Liver (tissue), 9 donors: ENCODE measurements around the gene MTX1. TPM values are rescaled to one million over a fixed set of nuclear protein-coding genes. Genes with fewer than 3 reads are reported as not detected.
"Not testable (repeated sequence)": the region's sequence is repeated elsewhere in the genome, so short reads cannot be mapped to it uniquely, and the experiment has no call there.

Source experiments
- DNase-seq: peaks from one replicate; pipeline ENCODE4 v3.0.0-alpha.2; 2017; ENCODE audit warnings: low spot score
- H3K27ac ChIP-seq, 2 donors: one replicate each; pipeline ENCODE4 v1.7.0; 2013; ENCODE audit warnings: inconsistent platforms in 2 of 2, low read length in 2 of 2, control low read depth in 1 of 2, low read depth in 1 of 2, mild to moderate bottlenecking in 1 of 2
- H3K27me3 ChIP-seq, 4 donors: one replicate each; pipeline versions ENCODE4 v1.6.1 to v1.7.0; 2013; ENCODE audit warnings: low read length in 3 of 4, inconsistent platforms in 1 of 4, mild to moderate bottlenecking in 1 of 4, moderate library complexity in 1 of 4; ENCODE audit not compliant: control insufficient read depth in 4 of 4, insufficient read depth in 4 of 4
- H3K36me3 ChIP-seq, 4 donors: one replicate each; pipeline versions ENCODE4 v1.6.1 to v1.7.0; 2013; ENCODE audit warnings: low read length in 3 of 4, mild to moderate bottlenecking in 3 of 4, low read depth in 1 of 4, moderate library complexity in 1 of 4; ENCODE audit not compliant: control insufficient read depth in 4 of 4, insufficient read depth in 3 of 4
- H3K4me1 ChIP-seq, 4 donors: one replicate each; pipeline versions ENCODE4 v1.6.1 to v1.7.0; 2013; ENCODE audit warnings: low read length in 3 of 4, mild to moderate bottlenecking in 3 of 4, moderate library complexity in 1 of 4; ENCODE audit not compliant: control insufficient read depth in 4 of 4, insufficient read depth in 4 of 4
- H3K4me3 ChIP-seq, 3 donors: one replicate each; pipeline versions ENCODE4 v1.6.1 to v1.7.0; 2013; ENCODE audit warnings: low read length in 3 of 3, control low read depth in 1 of 3, low read depth in 1 of 3, mild to moderate bottlenecking in 1 of 3
- H3K9ac ChIP-seq, 2 donors: one replicate each; pipeline ENCODE4 v1.7.0; 2013; ENCODE audit warnings: low read length in 2 of 2, mild to moderate bottlenecking in 2 of 2, moderate library complexity in 2 of 2, control low read depth in 1 of 2, low read depth in 1 of 2
- H3K9me3 ChIP-seq, 4 donors: one replicate each; pipeline versions ENCODE4 v1.6.1 to v1.7.0; 2013; ENCODE audit warnings: low read length in 3 of 4; ENCODE audit not compliant: control insufficient read depth in 4 of 4
- ATF3 ChIP-seq: IDR thresholded peaks from 2 replicates; pipeline ENCODE4 v1.6.1; 2016; ENCODE audit warnings: antibody characterized with exemption
- CTCF ChIP-seq: fragments of 150-350 bp; IDR thresholded peaks from 2 replicates; pipeline ENCODE4 v1.5.1; 2017; ENCODE audit warnings: improper control_type of control experiment, low read depth, low read length; ENCODE audit not compliant: missing input control
- FOXA2 ChIP-seq: IDR thresholded peaks from 2 replicates; pipeline ENCODE4 v1.6.1; 2016; ENCODE audit warnings: antibody characterized with exemption
- HNF4A ChIP-seq, 2 donors: conservative IDR thresholded peaks; 2 replicates each; pipeline ENCODE4 v1.6.1; 2016; ENCODE audit warnings: antibody characterized with exemption in 2 of 2, mild to moderate bottlenecking in 2 of 2
- HNF4G ChIP-seq: IDR thresholded peaks from 2 replicates; pipeline ENCODE4 v1.6.1; 2016; ENCODE audit warnings: antibody characterized with exemption
- JUND ChIP-seq, 2 donors: IDR thresholded peaks; 2 replicates each; pipeline ENCODE4 v1.6.1; 2016; ENCODE audit warnings: antibody characterized with exemption in 2 of 2
- NR2F2 ChIP-seq: IDR thresholded peaks from 2 replicates; pipeline ENCODE4 v1.6.1; 2016; ENCODE audit warnings: antibody characterized with exemption
- RAD21 ChIP-seq, 2 donors: IDR thresholded peaks; 2 replicates each; pipeline ENCODE4 v1.6.1; 2016; ENCODE audit warnings: antibody characterized with exemption in 2 of 2, mild to moderate bottlenecking in 2 of 2
- SP1 ChIP-seq: IDR thresholded peaks from 2 replicates; pipeline ENCODE4 v1.6.1; 2018; ENCODE audit warnings: antibody characterized with exemption, mild to moderate bottlenecking
- YY1 ChIP-seq: IDR thresholded peaks from 2 replicates; pipeline ENCODE4 v1.6.1; 2016; ENCODE audit warnings: antibody characterized with exemption, mild to moderate bottlenecking
- WGBS: extraction: QIAGEN DNeasy Blood & Tissue Kit; methylation state at CpG from one replicate; pipeline ENCODE4 v1.1.7; 2013; 5-methylcytosine and 5-hydroxymethylcytosine counted together
- polyA plus RNA-seq, 2 donors: library from polyadenylated mRNA; stranded (reverse) in 1 of 2; unstranded in 1 of 2; fragments of 200-250 nt in 1 of 2; fragments of >200 nt in 1 of 2; fragmentation: Nextera tagmentation in 1 of 2; extraction: Ambion mirVana in 1 of 2; gene quantifications; one replicate each; pipeline versions ENCODE4 v1.2.1 to v1.2.3, GENCODE V29; 2013 to 2015
- total RNA-seq, 2 donors: library from RNA; depleted of rRNA; stranded (reverse); fragments of >200 nt; gene quantifications; one replicate each; pipeline ENCODE4 v1.2.3, GENCODE V29; 2014
- donor health status: healthy.
- donor health status: healthy.
- donor health status: healthy.
- donor health status: healthy.
- donor health status: healthy.

The MTX1 gene
- total and polyA plus RNA-seq, 4 donors, result 19.6 to 38.4 (median 28.5) TPM

GRCh38 chr1:155192346-155193274, 15.9 kb upstream of the MTX1 start:
- Histone ChIP-seq H3K4me1 (peaks cover 11 to 22% (median 14%) of the 10 kb centered on the region in 4 donors), H3K27me3 (peaks cover 0 to 4% (median 0%) of the 10 kb centered on the region in 4 donors), H3K9me3 (no peaks in the 10 kb centered on the region), H3K36me3 (peaks cover 0 to 5% (median 0%) of the 10 kb centered on the region in 4 donors), H3K9ac (no peak overlapping the region), H3K4me3 (peak overlapping the region in 2 of 3 donors; percentile 32 to 54), H3K27ac (no peak overlapping the region)
- WGBS, result 37% methylated on average over 20 of the region's 20 CpGs
- TF ChIP-seq JUND (IDR thresholded peaks at IDR 0.05), result no peak
- TF ChIP-seq HNF4G, result no peak
- no peak for TF ChIP-seq CTCF
- TF ChIP-seq NR2F2, result no peak
- no peak for TF ChIP-seq FOXA2
- DNase-seq, result no peak

GRCh38 chr1:155193275-155193990, 15.1 kb upstream of the MTX1 start:
- TF ChIP-seq SP1, result peak; percentile 37
- no peak for TF ChIP-seq HNF4A (conservative IDR thresholded peaks at IDR 0.05)
- no peak for TF ChIP-seq HNF4G
- TF ChIP-seq RAD21 (IDR thresholded peaks at IDR 0.05), result peak in 1 of 2 donors; percentile 79
- TF ChIP-seq ATF3, result no peak
- TF ChIP-seq YY1, result peak; percentile 8
- TF ChIP-seq CTCF, result peak; percentile 87
- 2% methylated on average over 38 of the region's 38 CpGs for WGBS

GRCh38 chr1:155193991-155194240, 14.6 kb upstream of the MTX1 start:
- not testable (repeated sequence) for H3K27me3 ChIP-seq, DNase-seq, H3K36me3 ChIP-seq, H3K9me3 ChIP-seq, H3K9ac ChIP-seq
- Histone ChIP-seq H3K4me1 (peaks cover 11 to 22% (median 14%) of the 10 kb centered on the region in 4 donors), H3K4me3 (peak overlapping the region in 2 of 3 donors; percentile 24 to 54), H3K27ac (peak overlapping the region in 1 of 2 donors; percentile 61)
- WGBS, result 9% methylated on average over 16 of the region's 16 CpGs

More at GRCh38 chr1:155193275-155193990, 15.1 kb upstream of the MTX1 start:
- DNase-seq, result peak; percentile 89
- Histone ChIP-seq H3K27me3 (peaks cover 0 to 4% (median 0%) of the 10 kb centered on the region in 4 donors), H3K4me1 (peaks cover 11 to 22% (median 14%) of the 10 kb centered on the region in 4 donors), H3K27ac (peak overlapping the region; percentile 42 to 61), H3K9ac (peak overlapping the region in 1 of 2 donors; percentile 16), H3K4me3 (peak overlapping the region; percentile 20 to 54 (median 32)), H3K9me3 (no peaks in the 10 kb centered on the region), H3K36me3 (peaks cover 0 to 5% (median 0%) of the 10 kb centered on the region in 4 donors)
